NCI-H1048 (cell line): ENCODE data around the gene CAVIN1.
"Not testable (repeated sequence)": the region's sequence is repeated elsewhere in the genome, so short reads cannot be mapped to it uniquely, and the experiment has no call there.

Experiments
- DNase-seq: peaks from one replicate; lab custom pipeline; 2025; lab: John Stamatoyannopoulos, UW

Gene CAVIN1

GRCh38 chr17:42405963-42406495, 17.0 kb downstream of the CAVIN1 start:
- DNase-seq: no peak

GRCh38 chr17:42405076-42405475, 18.0 kb downstream of the CAVIN1 start:
- no peak for DNase-seq

GRCh38 chr17:42404326-42405055, 18.6 kb downstream of the CAVIN1 start:
- no peak for DNase-seq

- no peak for DNase-seq
Observed at GRCh38 chr17:42403150-42403549, 19.9 kb downstream of the CAVIN1 start.

- DNase-seq: no peak
Observed at GRCh38 chr17:42402117-42402516, 20.9 kb downstream of the CAVIN1 start.

GRCh38 chr17:42400844-42401375, 22.1 kb downstream of the CAVIN1 start:
- not testable (repeated sequence) for DNase-seq

- DNase-seq: no peak
Observed at GRCh38 chr17:42399948-42400843, 22.9 kb downstream of the CAVIN1 start.

- no peak for DNase-seq
Observed at GRCh38 chr17:42399121-42399520, 23.9 kb downstream of the CAVIN1 start.

- not testable (repeated sequence) for DNase-seq
Observed at GRCh38 chr17:42395601-42396000, 27.5 kb downstream of the CAVIN1 start.

GRCh38 chr17:42394838-42395237, 28.2 kb downstream of the CAVIN1 start:
- no peak for DNase-seq

GRCh38 chr17:42392692-42393415, 30.2 kb downstream of the CAVIN1 start:
- DNase-seq: no peak

- DNase-seq: not testable (repeated sequence)
Observed at GRCh38 chr17:42391439-42391838, 31.6 kb downstream of the CAVIN1 start.

- no peak for DNase-seq
Observed at GRCh38 chr17:42389899-42390298, 33.2 kb downstream of the CAVIN1 start.

- no peak for DNase-seq
Observed at GRCh38 chr17:42389135-42389417, 34.0 kb downstream of the CAVIN1 start.

- peak; percentile 99 for DNase-seq
Observed at GRCh38 chr17:42388381-42389134, 34.5 kb downstream of the CAVIN1 start, which contains the start of gene STAT3. Gene STAT3 (minus strand): TSS chr17:42388442. CDS start chr17:42348516, 39,926 bp downstream.

- no peak for DNase-seq
Observed at GRCh38 chr17:42387661-42388380, 35.2 kb downstream of the CAVIN1 start.

GRCh38 chr17:42386777-42387657, 36.0 kb downstream of the CAVIN1 start:
- DNase-seq: no peak

GRCh38 chr17:42381898-42382297, 41.2 kb downstream of the CAVIN1 start:
- no peak for DNase-seq

- no peak for DNase-seq
Observed at GRCh38 chr17:42380935-42381334, 42.1 kb downstream of the CAVIN1 start.
